ENCODE data around the gene GGACT.

Gene GGACT

DNA sequence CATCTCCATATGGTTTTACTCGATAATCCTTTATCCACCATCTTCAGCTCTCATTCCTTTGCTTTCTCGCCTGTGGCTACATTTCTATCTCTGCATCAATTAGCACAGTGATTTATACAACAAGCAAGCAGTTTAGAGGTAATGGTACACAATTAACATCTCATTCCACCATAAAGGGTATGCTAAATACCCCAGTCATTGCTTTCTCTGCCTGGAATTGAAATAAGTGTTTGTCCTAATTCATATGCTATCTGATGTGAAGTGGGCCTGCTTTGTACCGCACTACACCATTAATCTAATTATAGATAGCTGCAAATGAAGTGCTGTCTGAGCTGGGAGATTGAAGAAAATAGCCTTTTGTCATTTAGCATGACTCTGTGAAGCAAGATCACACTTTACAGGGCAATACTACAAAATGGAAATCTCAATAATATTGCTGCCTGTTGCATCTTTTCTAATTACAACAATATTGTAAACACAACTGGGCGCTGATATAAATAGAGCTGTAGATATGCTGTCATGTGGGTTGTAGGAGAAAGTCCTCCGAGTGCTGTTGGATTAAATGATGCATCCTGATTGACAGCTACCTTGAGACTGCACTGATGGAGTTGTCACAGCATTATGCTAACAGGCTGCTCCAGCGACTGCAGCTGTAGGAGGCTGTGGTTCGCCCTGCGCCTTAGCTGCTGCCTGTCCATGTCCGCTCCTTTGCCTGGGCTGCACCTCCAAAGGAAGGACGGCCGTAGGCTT is 78.2 kb downstream of the GGACT start:
- no peak for DNase-seq

DNA sequence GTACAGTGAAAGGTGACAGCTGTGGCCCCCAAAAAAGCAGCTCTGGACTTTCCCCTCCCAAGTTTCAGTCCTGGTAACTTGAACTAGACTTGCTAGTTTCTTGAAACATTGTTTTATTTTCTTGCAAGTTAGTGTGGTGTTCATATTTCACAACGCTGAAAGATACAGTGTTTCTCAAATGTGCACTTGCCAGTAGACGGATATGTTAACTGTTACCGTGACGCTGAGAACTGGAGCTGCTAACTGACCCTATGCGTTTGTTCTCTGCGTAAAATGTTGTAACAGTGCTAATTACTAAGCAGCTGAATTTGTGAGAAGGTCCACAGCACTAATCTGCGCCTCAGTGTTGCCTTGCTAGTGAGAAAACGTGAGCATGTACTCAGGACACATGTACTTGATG is 79.6 kb downstream of the GGACT start:
- DNase-seq = no peak

DNA sequence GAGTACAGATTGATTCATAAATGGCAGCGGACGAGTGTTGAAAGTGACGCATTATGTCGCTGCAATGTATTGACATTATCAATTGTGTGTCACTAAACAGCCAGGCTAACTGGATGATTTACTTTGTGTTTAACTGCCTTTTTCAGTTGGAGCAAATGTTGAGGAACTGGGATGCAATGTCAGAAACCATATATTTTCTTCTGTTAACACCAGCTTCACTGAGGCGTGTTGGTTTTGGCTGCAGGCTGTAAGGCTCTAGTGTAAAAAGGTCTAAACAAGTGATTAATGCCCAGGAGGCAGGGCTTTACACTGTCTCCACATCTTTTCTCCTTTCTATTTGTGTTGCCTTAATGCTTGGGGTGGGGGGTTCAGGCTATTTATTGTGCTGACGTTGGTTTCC is 80.1 kb downstream of the GGACT start:
- no peak for DNase-seq

DNA sequence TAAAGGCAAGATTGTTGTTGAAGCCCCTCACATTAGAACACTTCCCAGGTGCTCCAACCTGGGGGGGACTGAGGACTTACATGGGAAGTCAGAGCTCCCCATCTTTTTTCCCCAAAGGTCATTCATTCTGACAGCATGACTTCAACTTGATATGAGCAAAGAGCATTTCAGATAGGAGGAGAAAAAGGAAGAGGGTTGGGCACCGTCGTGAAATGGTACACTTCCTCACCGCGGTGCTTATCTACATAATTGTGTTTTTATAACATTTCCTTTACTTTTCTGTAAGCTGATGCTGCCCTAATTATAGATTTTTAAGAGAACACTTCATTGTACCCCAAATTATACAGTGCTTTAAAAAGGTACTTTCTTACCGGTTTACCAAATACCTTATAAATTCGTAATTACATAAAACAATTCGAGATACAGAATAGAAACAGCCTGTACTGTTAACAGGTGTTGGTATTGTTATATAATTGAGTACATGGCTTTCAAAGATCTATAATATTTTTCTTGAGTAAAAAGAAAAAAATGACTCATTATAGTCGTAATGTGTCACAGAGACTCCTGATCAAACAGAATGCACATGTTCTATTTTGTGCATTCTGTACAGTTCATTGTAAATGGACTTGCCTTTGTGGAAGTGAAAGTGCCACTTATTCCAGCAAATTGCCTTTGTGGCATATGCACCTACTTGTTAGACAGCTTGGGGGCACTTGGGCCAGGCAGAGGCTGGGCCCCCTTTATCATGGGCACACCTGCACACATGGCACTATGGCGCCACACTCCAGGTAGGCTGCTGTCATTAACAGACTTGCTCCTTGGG is 81.8 kb downstream of the GGACT start:
- DNase-seq = peak; percentile 49

- peak; percentile 74 for DNase-seq
These were observed 82.4 kb downstream of the GGACT start for GRCh38 chr13:100506154-100506553.

- no peak for DNase-seq
These were observed 85.0 kb downstream of the GGACT start for GRCh38 chr13:100503622-100504021.

DNA sequence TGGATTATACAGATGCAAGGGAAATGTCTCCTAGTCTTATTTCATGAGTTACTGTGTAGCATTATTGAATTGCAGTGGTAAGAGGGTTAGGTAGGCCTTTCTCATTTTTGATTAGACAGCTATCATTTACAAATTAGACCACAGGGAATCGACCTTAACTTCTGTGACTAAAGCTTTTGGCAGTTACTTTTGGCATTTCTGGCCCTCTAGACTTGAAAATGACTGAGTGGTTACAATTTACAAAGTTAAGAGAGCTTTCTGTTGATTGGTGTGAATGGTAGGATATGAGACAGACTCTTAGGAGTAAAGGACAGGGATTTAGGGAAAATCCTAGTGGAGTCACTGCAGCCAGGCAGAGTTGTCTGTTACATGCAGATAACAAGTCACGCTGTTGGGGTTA is 86.1 kb downstream of the GGACT start:
- no peak for DNase-seq

- no peak for DNase-seq
These were observed 91.2 kb downstream of the GGACT start for GRCh38 chr13:100497389-100497788.

DNA sequence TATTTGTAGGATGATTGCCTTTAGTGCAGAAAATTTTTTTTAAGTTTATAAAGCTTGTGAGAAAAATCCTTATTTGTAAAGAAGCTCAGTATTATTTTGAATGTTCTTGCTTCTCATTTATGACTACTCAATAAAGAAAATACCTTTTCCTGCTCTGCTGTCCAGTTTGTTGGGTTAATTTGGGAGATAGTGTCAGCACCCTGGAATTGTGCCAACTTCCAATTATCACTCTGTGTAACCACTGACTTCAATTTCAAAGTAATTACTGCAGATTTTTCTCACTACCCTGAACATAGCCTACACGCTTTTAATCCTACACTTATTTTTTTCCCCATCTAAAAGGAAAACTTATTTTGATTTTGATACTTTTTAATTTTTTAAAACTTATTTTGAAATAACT is 93.1 kb downstream of the GGACT start:
- no peak for DNase-seq

DNA sequence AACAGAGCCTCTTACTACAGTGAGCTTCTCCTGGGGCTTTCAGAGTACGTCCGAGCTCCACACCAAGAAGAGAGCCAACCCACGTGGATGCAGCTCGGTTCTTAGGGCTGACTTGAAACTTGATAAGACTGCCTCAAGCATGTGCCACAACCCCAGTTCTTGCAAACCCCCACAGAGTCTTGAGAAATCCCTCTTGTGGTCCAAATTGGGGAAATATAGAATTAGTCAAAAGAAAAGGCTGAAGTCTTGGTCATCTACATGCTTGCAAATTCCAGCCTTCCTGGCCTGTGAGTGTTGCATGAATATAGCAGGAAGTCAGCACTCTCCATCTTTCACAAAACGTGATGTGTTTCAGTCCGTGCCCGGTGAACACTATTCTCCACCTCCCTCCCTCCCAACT is 95.2 kb downstream of the GGACT start:
- no peak for DNase-seq

DNA sequence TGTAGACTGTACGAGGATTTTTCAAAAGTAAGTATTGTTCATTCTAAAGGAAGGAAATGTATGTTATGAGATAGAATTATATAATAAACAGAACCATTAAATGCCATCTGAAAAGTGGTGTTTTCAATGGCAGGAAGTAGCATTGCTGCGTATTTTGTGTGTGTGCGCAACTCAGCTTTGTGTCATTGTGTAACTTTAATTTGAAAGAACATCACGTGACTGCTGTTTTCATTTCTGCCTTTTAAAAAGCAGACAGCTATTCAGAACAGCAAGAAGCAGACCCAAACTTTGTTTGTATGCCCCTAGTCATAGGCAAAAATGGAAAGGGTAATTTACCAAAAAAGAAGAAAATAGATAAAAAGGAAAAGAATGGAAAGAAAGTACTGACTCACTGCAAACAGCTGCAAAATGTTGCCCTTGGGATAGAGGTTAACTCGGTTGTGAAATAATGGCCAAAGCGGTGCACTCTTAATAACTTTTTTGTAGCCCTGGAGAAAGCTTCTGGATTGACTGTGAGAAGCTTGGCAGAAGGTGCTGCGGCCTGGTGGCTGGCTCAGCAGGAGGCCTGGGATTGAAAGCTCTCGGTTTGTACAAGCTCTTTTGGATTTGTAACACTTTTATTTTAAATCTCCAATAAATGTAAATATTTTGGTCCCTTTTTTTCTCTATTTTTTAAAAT is 97.3 kb downstream of the GGACT start:
- DNase-seq = no peak

DNA sequence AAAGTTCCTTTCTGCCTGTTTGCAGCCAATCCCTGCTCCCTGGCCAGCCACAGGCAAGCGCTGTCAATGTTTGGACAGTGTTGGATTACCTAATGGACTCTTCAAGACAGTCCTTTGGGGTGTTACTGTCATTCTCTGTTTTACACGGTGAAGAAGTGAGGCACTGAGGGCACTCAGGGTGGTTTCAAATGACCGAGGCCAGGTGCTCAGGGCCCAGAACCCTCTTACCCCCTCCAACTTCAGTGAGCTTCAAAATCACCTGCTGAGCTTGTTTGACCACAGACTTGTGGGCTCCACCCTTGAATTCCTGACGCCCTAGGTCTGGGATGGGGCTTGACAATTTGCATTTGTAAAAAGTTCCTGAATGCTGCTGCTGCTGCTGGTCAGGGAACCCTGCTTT is 97.9 kb downstream of the GGACT start:
- DNase-seq = no peak

DNA sequence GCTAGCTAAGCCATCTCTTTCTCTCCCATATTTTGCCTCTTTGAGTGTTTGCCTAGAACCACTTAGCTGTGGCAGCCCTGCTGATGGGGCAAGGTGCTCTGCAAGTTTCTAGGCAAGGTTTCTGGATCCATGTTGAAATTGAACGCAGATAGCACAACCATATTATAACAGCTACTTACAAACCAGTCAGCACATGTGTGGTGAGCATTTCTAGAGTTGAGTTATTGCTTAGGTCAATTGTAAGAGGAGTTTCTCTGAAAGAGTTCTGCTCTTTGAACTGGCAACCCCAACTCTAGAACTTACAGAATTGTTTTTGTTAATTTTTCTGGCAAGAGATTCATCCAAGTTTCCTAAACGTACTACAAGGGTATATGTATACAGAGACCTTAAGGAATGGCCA is 103.3 kb downstream of the GGACT start:
- no peak for DNase-seq

GRCh38 chr13:100484702-100485101 is 103.9 kb downstream of the GGACT start:
- peak; percentile 17 for DNase-seq

DNA sequence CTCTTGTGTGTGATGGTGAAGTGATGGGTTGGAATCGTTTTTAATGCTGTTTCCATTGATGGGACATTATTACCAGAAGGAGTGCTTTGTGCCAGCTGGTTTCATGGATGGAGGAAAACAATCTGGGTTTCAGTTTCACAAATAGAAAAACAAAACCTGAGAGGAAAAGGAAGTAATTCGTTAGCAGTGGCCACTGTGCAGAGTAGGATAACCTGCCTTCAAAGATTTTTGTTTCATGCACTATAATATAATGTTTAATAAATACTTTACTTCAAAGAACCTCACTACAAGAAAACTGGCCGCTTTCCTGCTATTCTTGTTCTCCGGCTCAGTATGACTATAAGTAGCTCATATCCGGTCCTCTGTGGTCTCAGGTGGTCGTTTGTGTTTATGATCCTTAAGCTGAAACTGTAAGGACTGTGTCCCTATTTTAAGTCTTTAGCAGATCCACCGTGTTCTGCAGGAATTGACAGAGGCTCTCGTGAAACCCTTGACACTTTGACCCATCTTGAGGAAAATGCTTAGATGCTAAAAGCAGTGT is 104.7 kb downstream of the GGACT start:
- DNase-seq = no peak

- DNase-seq = no peak
These were observed 105.5 kb downstream of the GGACT start for GRCh38 chr13:100483139-100483538.

DNA sequence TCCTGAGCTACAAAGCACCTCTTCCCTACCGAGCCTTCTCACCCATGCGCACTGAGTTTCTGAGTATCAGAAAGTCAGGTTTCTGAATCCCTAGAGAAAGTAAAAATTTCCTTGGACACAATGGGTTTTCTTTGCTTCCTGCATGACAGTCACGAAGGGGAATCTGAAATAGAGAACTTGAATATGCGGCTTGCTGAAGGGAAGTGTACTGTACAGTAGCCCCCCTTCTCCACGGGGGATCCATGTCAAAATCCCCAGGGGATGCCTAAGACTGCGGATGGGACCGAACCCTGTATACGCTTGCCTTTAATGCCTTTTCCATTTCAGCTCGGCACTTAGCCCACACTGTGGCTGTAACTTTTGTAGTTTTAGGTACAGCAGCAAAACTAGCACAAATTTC is 107.9 kb downstream of the GGACT start:
- DNase-seq = no peak
